Measurements from ENCODE around the gene NHSL2.

DNA sequence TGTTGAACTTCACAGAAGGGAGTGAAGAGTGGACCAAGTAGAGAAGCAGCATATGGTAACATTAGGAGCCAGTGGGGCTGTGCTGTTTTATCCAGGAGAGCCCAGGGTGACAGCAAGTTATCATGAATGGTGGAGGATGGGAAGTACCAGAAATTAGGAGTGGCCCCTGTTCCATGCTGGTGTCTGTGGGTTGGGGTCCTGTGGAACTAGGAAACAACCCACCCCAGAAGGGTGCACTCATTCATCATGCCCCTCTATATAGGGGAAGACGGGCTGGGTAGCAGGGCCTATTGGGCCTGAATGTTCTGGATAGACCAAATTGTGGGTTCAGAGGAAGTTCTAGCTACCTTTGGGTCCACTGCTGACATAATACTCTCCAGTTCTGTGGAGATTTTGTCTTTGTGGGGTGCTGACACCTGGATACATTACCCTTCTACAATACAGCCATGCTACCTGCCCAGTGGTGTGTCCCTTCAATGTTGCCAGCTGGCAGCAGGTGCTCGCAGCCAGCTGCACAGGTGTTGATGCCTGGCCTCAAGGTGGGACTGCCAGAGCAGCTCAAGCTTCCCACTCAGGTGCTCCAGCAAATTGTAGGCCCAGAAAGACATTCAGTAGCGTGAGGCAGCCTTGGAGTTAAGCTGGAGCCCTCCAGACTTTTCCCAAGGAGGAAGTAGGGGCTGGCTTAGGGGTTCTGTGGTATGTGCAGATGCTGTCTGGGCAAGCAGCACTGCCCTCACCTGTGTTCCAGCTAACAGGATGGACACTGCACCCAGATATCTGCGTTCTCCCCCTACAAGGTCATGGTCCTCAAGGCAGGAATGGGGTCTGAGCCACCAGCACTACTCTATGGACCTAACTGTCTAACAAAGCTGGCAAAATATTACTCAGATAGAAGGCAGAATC, 106.5 kb downstream of the NHSL2 start:
- TF ChIP-seq, protein P1, sequence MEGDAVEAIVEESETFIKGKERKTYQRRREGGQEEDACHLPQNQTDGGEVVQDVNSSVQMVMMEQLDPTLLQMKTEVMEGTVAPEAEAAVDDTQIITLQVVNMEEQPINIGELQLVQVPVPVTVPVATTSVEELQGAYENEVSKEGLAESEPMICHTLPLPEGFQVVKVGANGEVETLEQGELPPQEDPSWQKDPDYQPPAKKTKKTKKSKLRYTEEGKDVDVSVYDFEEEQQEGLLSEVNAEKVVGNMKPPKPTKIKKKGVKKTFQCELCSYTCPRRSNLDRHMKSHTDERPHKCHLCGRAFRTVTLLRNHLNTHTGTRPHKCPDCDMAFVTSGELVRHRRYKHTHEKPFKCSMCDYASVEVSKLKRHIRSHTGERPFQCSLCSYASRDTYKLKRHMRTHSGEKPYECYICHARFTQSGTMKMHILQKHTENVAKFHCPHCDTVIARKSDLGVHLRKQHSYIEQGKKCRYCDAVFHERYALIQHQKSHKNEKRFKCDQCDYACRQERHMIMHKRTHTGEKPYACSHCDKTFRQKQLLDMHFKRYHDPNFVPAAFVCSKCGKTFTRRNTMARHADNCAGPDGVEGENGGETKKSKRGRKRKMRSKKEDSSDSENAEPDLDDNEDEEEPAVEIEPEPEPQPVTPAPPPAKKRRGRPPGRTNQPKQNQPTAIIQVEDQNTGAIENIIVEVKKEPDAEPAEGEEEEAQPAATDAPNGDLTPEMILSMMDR (IDR thresholded peaks at IDR 0.05): no peak
- TF ChIP-seq POLR2A (IDR thresholded peaks at IDR 0.05): no peak

All from uterus (tissue), 2 donors.